GM12878 (cell line): ENCODE results near the gene RAB24. TPM values are rescaled to one million over a fixed set of nuclear protein-coding genes. Genes with fewer than 3 reads are reported as not detected.

Experiments
- ATF7 ChIP-seq: fragments of 450-650 bp; IDR thresholded peaks from 2 replicates; pipeline ENCODE4 v1.6.1; 2016; ENCODE audit warnings: low read depth, mild to moderate bottlenecking
- CHD1 ChIP-seq: IDR thresholded peaks from 2 replicates; pipeline ENCODE4 v1.6.1; 2012; ENCODE audit warnings: low read depth, low read length, improper control_type of control experiment
- EGR1 ChIP-seq, 2 experiments: IDR thresholded peaks; 1 replicate in 1 of 2; 2 replicates in 1 of 2; pipeline ENCODE4 v1.6.1; 2011 to 2012; ENCODE audit warnings: low read depth in 2 of 2, low read length in 2 of 2, borderline replicate concordance in 1 of 2, mild to moderate bottlenecking in 1 of 2, moderate library complexity in 1 of 2
- IKZF1 ChIP-seq: fragments of 450-650 bp; conservative IDR thresholded peaks from 2 replicates; pipeline ENCODE4 v1.6.1; 2017; ENCODE audit warnings: antibody characterized with exemption, mild to moderate bottlenecking
- IRF4 ChIP-seq: IDR thresholded peaks from 2 replicates; pipeline ENCODE4 v1.6.1; 2011; ENCODE audit warnings: low read depth, low read length
- IRF5 ChIP-seq: fragments of 450-650 bp; IDR thresholded peaks from 2 replicates; pipeline ENCODE4 v1.6.1; 2017; ENCODE audit warnings: borderline replicate concordance
- MYC ChIP-seq: IDR thresholded peaks from 2 replicates; pipeline ENCODE4 v1.6.1; 2011; ENCODE audit warnings: mild to moderate bottlenecking, low read length, moderate library complexity, inconsistent platforms; ENCODE audit not compliant: insufficient read depth, insufficient replicate concordance, insufficient read length, severe bottlenecking
- WRNIP1 ChIP-seq: IDR thresholded peaks from 2 replicates; pipeline ENCODE4 v1.6.1; 2011; ENCODE audit warnings: low read depth, low read length, improper control_type of control experiment, borderline replicate concordance
- YBX1 ChIP-seq: fragments of 450-650 bp; IDR thresholded peaks from 2 replicates; pipeline ENCODE4 v1.6.1; 2016; ENCODE audit warnings: antibody characterized with exemption
- polyA plus RNA-seq, 11 experiments: library from polyadenylated mRNA; depleted of rRNA in 4 of 11; unstranded in 6 of 11; stranded (reverse) in 5 of 11; fragments of >200 nt; fragmentation: Nextera tagmentation in 4 of 11; fragmentation: Illumina TruSeq in 1 of 11; extraction: Ambion mirVana in 4 of 11; extraction: Trizol in 1 of 11; gene quantifications; 1 replicate in 1 of 11; 2 replicates in 10 of 11; pipeline versions ENCODE4 v1.2.1 to v1.2.3, GENCODE V29; 2011 to 2016; ENCODE audit warnings: inconsistent platforms in 2 of 11, missing spikeins in 2 of 11, low read depth in 1 of 11
- total RNA-seq, 4 experiments: library from RNA; depleted of rRNA in 3 of 4; stranded (reverse); fragments of >200 nt in 3 of 4; fragmentation: Illumina TruSeq in 1 of 4; extraction: Trizol in 1 of 4; gene quantifications; 2 replicates each; pipeline versions ENCODE4 v1.2.1 to v1.2.3, GENCODE V29; 2013 to 2021
- TF ChIP-seq, protein P1 (sequence below): fragments of 450-650 bp; IDR thresholded peaks from 2 replicates; pipeline ENCODE4 v1.6.1; 2017; ENCODE audit warnings: mild to moderate bottlenecking, low read depth, inconsistent platforms; ENCODE audit not compliant: poor library complexity, severe bottlenecking
- TF ChIP-seq, protein P2 (sequence below): fragments of 450-650 bp; IDR thresholded peaks from 2 replicates; pipeline ENCODE4 v1.6.1; 2016; ENCODE audit warnings: mild to moderate bottlenecking, moderate library complexity, borderline replicate concordance
- TF ChIP-seq, protein P3 (sequence below): fragments of 450-650 bp; IDR thresholded peaks from 2 replicates; pipeline ENCODE4 v1.6.1; 2017; ENCODE audit warnings: mild to moderate bottlenecking, moderate library complexity

Gene RAB24
- total and polyA plus RNA-seq, 10 of the 15 experiments (the other 5 are each of a cell fraction or from before 2014, with no cell fraction given), result 8.0 to 44.4 (median 24.4) TPM

DNA sequence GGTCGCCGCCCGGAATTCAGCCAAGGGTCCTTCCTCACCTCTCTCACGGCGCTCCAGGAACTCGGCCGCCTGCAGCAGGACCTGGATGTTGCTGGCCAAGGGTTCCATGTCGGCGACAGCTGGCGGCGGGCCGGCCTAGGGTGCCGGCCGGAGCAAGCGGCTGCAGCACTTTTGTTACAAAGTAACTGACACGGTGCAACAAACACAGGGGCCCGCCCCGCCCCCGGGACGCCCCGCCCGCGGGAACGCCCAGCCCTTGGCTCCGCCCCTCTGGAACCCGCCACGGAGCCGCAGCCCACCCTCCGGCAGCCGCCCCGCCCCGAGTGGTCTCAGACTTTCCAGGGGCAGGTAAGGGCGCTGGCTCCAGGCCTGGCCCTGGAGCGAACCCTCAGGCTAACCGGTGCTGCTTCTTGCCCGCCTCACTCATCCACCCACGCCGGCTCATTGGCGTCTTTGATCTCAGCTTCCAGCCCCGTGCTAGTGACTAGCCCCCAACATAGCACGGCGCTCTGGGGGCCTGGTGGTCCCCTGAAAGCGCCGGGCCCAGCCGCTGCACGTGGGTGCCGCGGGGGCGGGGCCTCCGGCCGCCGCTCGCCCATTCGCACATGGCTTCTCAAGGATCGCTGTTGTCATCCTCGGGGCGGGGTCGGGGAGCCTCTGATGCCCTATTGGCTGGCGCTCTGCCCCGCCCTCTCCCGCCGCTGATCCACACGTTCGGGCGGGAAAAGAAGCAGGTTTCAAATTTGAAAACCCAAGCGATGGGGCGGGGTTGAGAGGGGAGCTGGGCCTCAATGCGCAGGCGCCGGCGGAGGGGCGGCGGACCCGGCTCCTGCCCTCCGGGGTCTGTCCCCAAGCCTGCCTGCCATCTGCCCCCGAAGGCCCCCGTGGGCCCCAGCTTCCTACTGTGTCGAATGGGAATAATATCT, 8.5 kb upstream of the RAB24 start, which contains the start of gene MXD3 (continued):
- TF ChIP-seq MYC (peak; percentile 68), WRNIP1 (no peak), EGR1 (IDR thresholded peaks at IDR 0.05; ENCODE audit: borderline replicate concordance in 1 of 2, low read depth in 2 of 2, low read length in 2 of 2) (peak in 1 of 2 experiments; percentile 76; a peak in 2 of 3 replicates), IKZF1 (peak; percentile 14; the same call in 1 of the 2 replicates), YBX1 (no peak), CHD1 (no peak), IRF4 (no peak), IRF5 (no peak), ATF7 (no peak; the same call in 1 of the 2 replicates)
- TF ChIP-seq, protein P1, sequence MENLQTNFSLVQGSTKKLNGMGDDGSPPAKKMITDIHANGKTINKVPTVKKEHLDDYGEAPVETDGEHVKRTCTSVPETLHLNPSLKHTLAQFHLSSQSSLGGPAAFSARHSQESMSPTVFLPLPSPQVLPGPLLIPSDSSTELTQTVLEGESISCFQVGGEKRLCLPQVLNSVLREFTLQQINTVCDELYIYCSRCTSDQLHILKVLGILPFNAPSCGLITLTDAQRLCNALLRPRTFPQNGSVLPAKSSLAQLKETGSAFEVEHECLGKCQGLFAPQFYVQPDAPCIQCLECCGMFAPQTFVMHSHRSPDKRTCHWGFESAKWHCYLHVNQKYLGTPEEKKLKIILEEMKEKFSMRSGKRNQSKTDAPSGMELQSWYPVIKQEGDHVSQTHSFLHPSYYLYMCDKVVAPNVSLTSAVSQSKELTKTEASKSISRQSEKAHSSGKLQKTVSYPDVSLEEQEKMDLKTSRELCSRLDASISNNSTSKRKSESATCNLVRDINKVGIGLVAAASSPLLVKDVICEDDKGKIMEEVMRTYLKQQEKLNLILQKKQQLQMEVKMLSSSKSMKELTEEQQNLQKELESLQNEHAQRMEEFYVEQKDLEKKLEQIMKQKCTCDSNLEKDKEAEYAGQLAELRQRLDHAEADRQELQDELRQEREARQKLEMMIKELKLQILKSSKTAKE, result no peak
- TF ChIP-seq, protein P2, sequence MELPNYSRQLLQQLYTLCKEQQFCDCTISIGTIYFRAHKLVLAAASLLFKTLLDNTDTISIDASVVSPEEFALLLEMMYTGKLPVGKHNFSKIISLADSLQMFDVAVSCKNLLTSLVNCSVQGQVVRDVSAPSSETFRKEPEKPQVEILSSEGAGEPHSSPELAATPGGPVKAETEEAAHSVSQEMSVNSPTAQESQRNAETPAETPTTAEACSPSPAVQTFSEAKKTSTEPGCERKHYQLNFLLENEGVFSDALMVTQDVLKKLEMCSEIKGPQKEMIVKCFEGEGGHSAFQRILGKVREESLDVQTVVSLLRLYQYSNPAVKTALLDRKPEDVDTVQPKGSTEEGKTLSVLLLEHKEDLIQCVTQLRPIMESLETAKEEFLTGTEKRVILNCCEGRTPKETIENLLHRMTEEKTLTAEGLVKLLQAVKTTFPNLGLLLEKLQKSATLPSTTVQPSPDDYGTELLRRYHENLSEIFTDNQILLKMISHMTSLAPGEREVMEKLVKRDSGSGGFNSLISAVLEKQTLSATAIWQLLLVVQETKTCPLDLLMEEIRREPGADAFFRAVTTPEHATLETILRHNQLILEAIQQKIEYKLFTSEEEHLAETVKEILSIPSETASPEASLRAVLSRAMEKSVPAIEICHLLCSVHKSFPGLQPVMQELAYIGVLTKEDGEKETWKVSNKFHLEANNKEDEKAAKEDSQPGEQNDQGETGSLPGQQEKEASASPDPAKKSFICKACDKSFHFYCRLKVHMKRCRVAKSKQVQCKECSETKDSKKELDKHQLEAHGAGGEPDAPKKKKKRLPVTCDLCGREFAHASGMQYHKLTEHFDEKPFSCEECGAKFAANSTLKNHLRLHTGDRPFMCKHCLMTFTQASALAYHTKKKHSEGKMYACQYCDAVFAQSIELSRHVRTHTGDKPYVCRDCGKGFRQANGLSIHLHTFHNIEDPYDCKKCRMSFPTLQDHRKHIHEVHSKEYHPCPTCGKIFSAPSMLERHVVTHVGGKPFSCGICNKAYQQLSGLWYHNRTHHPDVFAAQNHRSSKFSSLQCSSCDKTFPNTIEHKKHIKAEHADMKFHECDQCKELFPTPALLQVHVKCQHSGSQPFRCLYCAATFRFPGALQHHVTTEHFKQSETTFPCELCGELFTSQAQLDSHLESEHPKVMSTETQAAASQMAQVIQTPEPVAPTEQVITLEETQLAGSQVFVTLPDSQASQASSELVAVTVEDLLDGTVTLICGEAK, result no peak
- TF ChIP-seq, protein P3, sequence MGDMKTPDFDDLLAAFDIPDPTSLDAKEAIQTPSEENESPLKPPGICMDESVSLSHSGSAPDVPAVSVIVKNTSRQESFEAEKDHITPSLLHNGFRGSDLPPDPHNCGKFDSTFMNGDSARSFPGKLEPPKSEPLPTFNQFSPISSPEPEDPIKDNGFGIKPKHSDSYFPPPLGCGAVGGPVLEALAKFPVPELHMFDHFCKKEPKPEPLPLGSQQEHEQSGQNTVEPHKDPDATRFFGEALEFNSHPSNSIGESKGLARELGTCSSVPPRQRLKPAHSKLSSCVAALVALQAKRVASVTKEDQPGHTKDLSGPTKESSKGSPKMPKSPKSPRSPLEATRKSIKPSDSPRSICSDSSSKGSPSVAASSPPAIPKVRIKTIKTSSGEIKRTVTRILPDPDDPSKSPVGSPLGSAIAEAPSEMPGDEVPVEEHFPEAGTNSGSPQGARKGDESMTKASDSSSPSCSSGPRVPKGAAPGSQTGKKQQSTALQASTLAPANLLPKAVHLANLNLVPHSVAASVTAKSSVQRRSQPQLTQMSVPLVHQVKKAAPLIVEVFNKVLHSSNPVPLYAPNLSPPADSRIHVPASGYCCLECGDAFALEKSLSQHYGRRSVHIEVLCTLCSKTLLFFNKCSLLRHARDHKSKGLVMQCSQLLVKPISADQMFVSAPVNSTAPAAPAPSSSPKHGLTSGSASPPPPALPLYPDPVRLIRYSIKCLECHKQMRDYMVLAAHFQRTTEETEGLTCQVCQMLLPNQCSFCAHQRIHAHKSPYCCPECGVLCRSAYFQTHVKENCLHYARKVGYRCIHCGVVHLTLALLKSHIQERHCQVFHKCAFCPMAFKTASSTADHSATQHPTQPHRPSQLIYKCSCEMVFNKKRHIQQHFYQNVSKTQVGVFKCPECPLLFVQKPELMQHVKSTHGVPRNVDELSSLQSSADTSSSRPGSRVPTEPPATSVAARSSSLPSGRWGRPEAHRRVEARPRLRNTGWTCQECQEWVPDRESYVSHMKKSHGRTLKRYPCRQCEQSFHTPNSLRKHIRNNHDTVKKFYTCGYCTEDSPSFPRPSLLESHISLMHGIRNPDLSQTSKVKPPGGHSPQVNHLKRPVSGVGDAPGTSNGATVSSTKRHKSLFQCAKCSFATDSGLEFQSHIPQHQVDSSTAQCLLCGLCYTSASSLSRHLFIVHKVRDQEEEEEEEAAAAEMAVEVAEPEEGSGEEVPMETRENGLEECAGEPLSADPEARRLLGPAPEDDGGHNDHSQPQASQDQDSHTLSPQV, result no peak
